ENCODE data around the gene PLD6.
"Not testable (repeated sequence)": the region's sequence is repeated elsewhere in the genome, so short reads cannot be mapped to it uniquely, and the experiment has no call there.

GRCh38 chr17:17195466-17195865, 10.7 kb downstream of the PLD6 start:
- not testable (repeated sequence) for TF ChIP-seq POLR2A (IDR thresholded peaks at IDR 0.05; ENCODE audit: low read depth, low read length); RAD21 (IDR thresholded peaks at IDR 0.05; ENCODE audit: insufficient read depth, low read depth, low read length); POLR2AphosphoS5 (IDR thresholded peaks at IDR 0.05; ENCODE audit: low read length); REST (IDR thresholded peaks at IDR 0.05; ENCODE audit: low read depth, low read length); TCF3 (IDR thresholded peaks at IDR 0.05; ENCODE audit: borderline replicate concordance, insufficient read depth, low read depth, low read length); MAX (IDR thresholded peaks at IDR 0.05; ENCODE audit: low read depth, low read length); CTCF (IDR thresholded peaks at IDR 0.05 in 2 of 3, conservative IDR thresholded peaks at IDR 0.05 in 1 of 3; ENCODE audit: control insufficient read depth in 2 of 3, extremely low read depth in 1 of 3, insufficient read depth in 1 of 3, low read depth in 3 of 3, low read length in 3 of 3); ZBTB33 (IDR thresholded peaks at IDR 0.05); EGR1 (IDR thresholded peaks at IDR 0.05; ENCODE audit: borderline replicate concordance in 1 of 2, low read depth in 2 of 2, low read length in 2 of 2); POLR2AphosphoS2 (IDR thresholded peaks at IDR 0.05; ENCODE audit: low read depth, low read length); TAF1 (IDR thresholded peaks at IDR 0.05; ENCODE audit: borderline replicate concordance, low read depth, low read length); SMC3 (IDR thresholded peaks at IDR 0.05; ENCODE audit: borderline replicate concordance, low read length); EP300 (IDR thresholded peaks at IDR 0.05; ENCODE audit: borderline replicate concordance in 1 of 2, control insufficient read depth in 1 of 2, low read depth in 2 of 2, low read length in 2 of 2); E4F1 (IDR thresholded peaks at IDR 0.05; ENCODE audit: borderline replicate concordance, partially characterized antibody)

Data from GM12878 (cell line).